HS-5 (cell line): ENCODE measurements around the gene VWCE.
A peak's percentile ranks its signal among the peaks of the same experiment; 100 is the strongest.

Source experiments
- DNase-seq: peaks from one replicate; pipeline ENCODE4 v3.0.0-alpha.2; 2012; ENCODE audit warnings: low read depth

The VWCE gene

DNA sequence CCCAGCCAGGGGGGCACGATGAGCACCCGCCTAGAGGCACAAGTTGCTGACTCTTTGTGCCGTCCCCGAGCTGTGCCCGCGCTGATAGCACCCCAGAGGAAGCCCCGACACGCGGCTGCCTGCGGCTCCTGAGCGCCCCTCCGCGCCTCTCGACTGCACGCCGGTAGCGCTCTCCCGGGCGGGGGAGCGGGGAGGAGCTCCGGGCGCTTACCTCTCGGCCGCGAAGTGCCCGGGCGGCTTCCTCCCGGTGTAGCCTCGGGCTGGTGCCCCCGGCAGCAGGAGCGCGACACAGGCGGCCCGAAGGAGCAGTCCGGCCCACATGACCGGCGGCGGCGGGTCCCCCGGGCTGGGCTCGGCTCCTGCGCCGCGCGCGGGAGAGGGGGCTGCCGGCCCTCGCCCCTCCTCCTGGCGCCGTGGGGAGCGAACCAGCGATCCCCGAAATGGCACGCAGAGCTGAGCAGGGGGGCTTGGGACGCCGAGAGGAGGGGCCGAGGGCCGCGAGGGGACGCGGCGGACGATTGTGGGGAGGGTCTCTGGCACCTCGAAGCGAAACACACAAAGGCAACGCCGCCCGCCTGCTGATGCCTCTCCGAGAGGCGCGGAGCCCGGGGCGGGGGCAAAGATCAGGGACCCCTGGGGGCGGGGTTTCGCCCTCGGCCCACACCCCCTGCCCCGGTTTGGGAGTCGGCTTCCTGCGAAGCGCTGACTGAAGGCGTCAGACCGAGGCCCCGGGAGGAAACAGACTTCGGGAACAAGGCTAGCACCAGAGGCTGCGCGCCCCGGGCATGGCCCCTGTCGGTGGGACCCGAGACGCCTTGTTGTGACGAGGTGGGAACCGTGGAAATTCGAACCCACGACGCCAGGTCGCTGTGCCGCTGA, at the start of gene VWCE:
Gene VWCE, minus strand, starts transcription at position 600 of the 879 bp plus-strand sequence. Its CDS starts 279 bp downstream, at position 321.
- no peak for DNase-seq

- no peak for DNase-seq
Observed at GRCh38 chr11:61343792-61344745, 49.0 kb upstream of the VWCE start.

- no peak for DNase-seq
Observed at GRCh38 chr11:61342207-61342803, 47.2 kb upstream of the VWCE start.

- DNase-seq = no peak
Observed at GRCh38 chr11:61341706-61342105, 46.6 kb upstream of the VWCE start.

- DNase-seq = no peak
Observed at GRCh38 chr11:61340979-61341378, 45.9 kb upstream of the VWCE start.

DNA sequence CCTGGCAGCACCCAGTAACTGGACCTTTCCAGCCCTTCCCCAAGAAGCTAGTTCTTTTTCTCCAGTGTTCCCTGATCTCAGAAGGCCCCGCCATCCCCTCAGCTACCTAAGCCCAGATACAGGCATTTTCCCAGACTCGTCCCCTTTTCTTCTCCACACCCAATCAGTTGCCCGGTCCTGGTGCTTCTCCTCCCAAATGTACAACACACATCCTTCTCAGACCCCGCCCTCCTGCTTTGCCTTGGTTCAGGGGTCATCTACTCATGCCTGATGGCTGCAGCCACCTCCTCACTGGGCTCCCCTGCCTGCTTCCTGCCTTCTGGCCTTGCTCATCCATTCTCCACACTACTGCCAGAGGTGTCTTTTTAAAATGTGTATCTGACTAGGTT, 44.4 kb upstream of the VWCE start:
- DNase-seq = no peak

DNA sequence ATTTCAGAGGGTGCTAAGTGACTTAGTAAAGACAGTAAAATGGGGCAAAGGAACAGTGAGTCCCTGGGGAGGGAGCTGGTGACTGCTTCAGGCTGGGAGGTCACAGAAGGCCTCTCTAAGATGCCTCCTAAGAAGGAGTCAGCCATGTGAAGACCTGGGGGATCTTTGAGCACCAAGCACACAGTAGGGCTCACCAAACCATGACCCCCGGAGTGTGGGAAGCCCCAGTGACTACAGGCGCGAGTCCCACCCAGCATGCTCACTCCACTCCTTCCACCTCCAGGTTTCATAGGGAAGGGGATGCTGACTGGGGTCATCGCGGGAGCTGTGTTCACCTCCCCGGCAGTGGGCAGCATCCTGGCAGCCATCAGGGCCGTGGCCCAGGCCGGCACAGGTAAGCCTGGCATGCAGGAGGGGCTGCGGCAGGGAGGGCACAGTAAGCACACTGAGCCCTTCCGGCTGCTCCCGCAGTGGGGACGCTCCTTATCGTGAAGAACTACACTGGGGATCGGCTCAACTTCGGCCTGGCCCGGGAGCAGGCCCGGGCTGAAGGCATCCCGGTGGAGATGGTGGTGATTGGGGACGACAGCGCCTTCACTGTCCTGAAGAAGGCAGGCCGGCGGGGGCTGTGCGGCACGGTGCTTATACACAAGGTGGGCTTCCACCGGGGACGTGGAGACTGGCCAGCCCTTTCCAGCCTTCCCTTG, 43.8 kb upstream of the VWCE start:
- DNase-seq = no peak

DNA sequence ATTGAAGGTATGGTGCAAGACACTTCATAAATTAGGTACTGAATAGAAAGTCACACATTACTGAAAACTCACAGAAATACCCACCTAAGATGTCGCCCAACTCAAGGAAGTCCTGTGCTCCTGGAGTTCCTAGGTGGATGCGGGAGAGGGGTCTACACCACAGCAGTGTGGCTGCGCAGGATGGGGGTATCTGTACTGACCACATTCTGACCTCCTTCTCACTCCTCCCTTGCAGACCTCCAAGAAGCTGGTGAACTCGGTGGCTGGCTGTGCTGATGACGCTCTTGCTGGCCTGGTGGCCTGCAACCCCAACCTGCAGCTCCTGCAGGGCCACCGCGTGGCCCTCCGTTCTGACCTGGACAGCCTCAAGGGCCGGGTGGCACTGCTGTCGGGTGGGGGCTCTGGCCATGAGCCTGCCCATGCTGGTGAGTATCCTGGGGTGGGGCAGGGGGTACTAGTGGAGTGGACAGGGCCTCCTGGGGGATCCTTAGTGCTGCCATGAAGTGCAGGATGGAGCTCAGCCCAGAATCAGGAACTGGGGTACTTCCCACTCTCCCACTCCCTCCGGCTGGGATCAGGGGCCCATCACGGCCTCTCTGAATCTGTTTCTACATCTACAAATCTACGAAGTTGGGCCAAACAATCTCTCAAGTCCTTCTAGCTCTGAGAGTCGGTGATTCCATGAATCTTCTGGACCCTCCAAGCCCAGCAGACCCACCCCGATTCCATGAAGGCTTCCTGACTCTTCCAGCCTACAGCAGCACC, 42.8 kb upstream of the VWCE start:
- no peak for DNase-seq

- DNase-seq = no peak
Observed at GRCh38 chr11:61336171-61336935, 41.2 kb upstream of the VWCE start.

- DNase-seq = no peak
Observed at GRCh38 chr11:61335355-61335710, 40.2 kb upstream of the VWCE start.

DNA sequence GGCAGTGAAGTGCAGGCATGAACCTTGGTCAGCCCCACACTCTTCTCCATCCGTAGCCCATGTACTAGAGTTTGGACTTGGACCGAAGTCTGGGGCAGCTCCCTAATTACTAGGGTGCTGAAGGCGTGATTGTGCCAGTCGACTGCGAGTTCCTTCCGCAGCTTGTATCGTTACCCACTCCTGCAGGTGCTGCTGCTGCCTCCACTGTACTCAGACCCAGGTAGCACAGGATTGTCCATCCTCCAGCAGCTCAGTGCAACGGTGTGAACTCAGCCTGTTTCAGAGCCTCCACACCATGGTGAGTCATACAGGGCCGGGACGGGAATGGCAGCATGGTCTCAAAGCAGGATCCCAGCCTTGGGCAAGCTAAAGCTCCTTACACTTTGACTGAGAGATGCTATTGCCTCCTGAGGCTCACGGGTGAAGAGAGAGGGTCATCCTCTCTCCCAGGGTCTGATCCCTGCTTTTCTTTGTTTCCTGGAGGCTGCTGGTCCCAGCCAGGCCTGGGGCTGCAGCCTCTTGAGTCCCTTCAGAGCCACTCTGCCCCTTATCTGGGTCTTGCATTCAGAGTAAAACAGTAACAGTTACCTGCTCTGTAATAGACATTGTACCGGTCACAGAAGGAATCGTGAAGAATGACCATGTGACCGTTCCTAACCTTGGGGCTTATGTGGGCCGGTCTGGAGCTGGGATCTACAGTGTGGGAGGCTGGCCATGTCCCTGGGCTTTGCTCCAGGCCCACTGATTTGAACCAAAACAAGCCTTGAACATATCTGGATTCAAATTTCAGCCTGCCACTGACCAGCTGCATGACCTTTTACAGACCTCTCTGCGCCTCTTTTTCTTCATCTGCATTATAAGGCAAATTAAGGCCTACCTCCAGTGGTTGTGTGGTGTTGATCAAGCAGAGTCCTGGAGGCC, 39.6 kb upstream of the VWCE start:
- DNase-seq = no peak

DNA sequence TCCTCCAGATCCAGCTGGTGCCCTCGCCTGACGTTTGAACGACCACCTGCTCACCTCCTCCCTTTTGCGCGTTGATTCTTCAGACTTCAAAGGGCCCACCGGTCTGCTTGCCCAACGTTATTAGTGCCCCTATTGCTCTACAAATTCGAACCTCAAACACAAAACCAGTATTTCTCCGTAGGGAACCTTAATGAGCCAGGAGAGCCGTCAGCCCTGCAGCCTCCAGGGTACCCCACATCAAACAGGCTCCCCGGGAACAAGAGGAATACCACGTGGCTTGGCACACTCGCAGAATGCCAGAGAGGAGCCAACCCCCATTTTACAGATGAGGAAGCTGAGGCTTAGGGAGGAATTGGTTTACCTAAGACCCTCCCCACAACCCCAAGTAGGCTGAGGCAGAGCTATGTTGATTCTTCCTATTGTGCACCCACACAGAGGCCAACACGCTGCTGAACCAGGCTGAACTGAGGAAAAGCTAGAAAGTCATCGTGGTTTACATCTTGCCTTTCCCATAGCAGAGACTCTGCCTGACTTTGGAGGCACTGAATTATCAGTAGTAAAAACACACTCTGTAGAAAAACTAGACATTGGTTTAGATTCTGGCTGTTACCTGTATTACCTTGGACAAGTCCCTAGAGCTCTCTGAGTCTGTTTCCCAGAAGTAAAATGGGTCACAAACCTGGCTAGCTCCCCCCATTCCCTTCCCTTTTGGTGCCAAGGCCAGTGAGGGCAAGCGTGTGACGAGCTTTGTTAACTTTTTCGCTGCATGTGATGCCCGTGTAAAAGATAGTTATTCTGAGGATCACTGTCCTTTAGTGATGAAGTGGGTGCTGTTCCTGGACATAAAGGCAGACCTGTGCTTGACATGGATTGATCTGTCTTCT, 38.7 kb upstream of the VWCE start:
- DNase-seq = no peak

GRCh38 chr11:61332797-61333549, 37.9 kb upstream of the VWCE start, which contains the start of the genes DDB1 and TKFC:
Gene DDB1, minus strand, starts transcription at chr11:61333105. Its CDS starts 137 bp downstream, at chr11:61332968.
Gene TKFC, plus strand, starts transcription at chr11:61333228. Its CDS starts 1,501 bp downstream, at chr11:61334729.
- peak; percentile 63 for DNase-seq

GRCh38 chr11:61332281-61332796, 37.2 kb upstream of the VWCE start:
- DNase-seq = no peak

GRCh38 chr11:61331651-61332050, 36.5 kb upstream of the VWCE start:
- no peak for DNase-seq

DNA sequence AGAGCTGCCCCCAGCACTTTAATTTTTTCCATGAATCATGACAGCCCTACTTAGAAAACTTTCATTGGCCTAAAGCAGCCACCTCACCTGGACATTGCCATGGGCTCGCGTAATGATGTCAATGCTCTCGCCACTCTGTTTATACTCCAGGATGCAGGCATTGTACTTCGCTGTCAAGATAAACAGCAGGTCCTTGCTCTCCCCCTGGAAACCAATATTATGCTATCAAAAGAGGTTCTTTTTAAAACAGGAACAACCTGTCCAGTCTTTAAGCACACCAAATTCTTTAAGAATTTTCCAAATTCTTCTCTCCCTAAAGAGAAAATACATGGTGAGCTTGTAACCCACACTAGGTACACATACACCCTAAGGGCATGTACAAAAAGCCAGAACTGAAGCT, 34.8 kb upstream of the VWCE start:
- DNase-seq = no peak

DNA sequence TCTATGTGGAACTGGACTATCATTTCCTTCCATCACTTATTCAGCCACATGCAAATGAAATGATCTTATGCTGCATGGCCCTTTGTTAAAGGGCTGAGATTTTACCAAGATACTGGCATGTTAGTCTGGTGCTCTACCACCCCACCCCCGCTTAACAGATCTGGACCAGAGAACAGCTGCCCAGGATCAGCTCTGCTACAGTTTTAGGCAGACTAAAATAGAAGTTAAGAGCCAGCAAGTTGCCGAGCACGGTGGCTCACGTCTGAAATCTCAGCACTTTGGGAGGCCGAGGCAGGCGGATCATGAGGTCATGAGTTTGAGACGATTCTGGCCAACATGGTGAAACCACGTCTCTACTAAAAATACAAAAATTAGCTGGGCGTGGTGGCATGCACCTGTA, 33.2 kb upstream of the VWCE start:
- DNase-seq = no peak
